GM12873 (cell line): ENCODE measurements around the gene IMP3.

Experiments
- TF ChIP-seq, protein P1 (sequence below): IDR thresholded peaks from 2 replicates; pipeline ENCODE4 v1.5.1; 2012; ENCODE audit warnings: low read depth, mild to moderate bottlenecking, moderate library complexity, low read length, control low read depth; ENCODE audit not compliant: insufficient read depth; ENCODE audit errors: missing control alignments

Gene IMP3

DNA sequence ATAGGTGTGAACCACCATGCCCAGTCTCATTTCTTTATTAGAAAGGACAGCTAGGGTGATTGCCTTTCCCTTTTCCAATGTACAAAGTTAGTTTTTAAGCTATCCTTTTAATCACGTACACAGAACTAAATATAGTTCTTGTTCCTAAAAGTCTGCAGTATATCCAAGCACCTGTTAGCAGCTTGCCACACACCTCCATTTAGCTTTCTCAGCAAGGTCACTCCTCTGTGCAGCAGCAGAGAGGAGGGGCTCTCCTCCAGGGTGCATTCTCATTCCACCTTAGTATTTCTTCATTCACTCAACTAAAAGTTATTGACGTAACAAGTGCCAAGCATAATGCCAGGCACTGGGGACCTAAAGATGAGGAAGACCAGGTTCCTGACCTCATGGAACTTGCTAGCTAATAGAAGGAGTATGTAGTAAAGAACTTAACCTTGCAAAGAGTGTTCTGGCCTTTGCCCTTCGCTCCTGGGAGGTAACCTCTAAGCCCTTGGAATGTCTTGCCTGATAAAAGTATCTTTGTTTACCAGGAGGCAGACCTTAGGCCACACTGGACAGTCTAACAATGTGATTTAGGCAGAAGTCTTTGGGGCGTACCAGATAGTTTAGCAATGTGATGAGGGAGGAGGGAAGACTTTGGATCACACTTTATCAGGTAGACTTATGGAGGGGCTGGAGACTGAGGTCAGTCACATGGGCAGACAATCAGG, 48.2 kb downstream of the IMP3 start:
- TF ChIP-seq, protein P1, sequence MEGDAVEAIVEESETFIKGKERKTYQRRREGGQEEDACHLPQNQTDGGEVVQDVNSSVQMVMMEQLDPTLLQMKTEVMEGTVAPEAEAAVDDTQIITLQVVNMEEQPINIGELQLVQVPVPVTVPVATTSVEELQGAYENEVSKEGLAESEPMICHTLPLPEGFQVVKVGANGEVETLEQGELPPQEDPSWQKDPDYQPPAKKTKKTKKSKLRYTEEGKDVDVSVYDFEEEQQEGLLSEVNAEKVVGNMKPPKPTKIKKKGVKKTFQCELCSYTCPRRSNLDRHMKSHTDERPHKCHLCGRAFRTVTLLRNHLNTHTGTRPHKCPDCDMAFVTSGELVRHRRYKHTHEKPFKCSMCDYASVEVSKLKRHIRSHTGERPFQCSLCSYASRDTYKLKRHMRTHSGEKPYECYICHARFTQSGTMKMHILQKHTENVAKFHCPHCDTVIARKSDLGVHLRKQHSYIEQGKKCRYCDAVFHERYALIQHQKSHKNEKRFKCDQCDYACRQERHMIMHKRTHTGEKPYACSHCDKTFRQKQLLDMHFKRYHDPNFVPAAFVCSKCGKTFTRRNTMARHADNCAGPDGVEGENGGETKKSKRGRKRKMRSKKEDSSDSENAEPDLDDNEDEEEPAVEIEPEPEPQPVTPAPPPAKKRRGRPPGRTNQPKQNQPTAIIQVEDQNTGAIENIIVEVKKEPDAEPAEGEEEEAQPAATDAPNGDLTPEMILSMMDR, result no peak

DNA sequence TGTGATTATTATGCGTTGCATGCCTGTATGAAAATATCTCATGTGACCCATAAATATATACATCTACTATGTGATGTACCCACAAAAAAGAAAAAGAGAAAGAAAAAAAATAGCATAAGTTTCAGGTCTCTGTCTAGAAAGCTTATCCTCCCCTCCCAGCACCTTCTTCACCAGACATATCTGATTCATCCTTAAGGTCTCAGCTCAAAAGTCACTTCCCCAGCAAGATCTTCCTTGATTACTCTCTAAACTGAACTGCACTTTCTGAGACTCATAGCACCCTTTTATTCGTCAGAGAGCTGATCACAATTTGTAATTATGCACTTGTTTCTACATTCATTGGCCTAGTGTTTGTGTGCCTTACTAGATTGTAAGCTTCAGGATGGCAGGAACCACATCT, 49.8 kb downstream of the IMP3 start:
- TF ChIP-seq, protein P1, result no peak
